Vagina (tissue), 2 donors: ENCODE results near the gene SLC46A3. TPM values are rescaled to one million over a fixed set of nuclear protein-coding genes. Genes with fewer than 3 reads are reported as not detected.

Experiments
- DNase-seq, 2 donors: peaks; one replicate each; pipeline ENCODE4 v3.0.0-alpha.2; 2017; ENCODE audit errors: extremely low spot score in 2 of 2
- H3K27ac ChIP-seq: fragments of 200-600 bp; sonication (generic); one replicate; pipeline ENCODE4 v1.5.1; 2019
- H3K27me3 ChIP-seq: fragments of 200-600 bp; sonication (generic); one replicate; pipeline ENCODE4 v1.5.1; 2019
- H3K36me3 ChIP-seq, 2 donors: fragments of 200-600 bp; sonication (generic); one replicate each; pipeline ENCODE4 v1.5.1; 2017 to 2019
- H3K4me1 ChIP-seq: fragments of 200-600 bp; sonication (generic); one replicate; pipeline ENCODE4 v1.5.1; 2019
- H3K4me3 ChIP-seq, 2 donors: fragments of 200-600 bp; sonication (generic); 1 replicate in 1 of 2; 2 replicates in 1 of 2; pipeline ENCODE4 v1.5.1; 2016 to 2019
- H3K9me3 ChIP-seq: fragments of 200-600 bp; sonication (generic); one replicate; pipeline ENCODE4 v1.5.1; 2019
- CTCF ChIP-seq, 3 experiments: fragments of 450-650 bp in 2 of 3; fragments of 200-600 bp in 1 of 3; sonication (generic) in 1 of 3; IDR thresholded peaks; one replicate each; pipeline ENCODE4 v1.5.1; 2017 to 2019; ENCODE audit warnings: antibody characterized with exemption in 3 of 3, mild to moderate bottlenecking in 2 of 3, moderate library complexity in 2 of 3
- POLR2A ChIP-seq, 2 donors: fragments of 450-650 bp; IDR thresholded peaks; one replicate each; pipeline ENCODE4 v1.6.1; 2017; ENCODE audit warnings: antibody characterized with exemption in 2 of 2, mild to moderate bottlenecking in 2 of 2, moderate library complexity in 2 of 2
- POLR2AphosphoS5 ChIP-seq, 2 donors: sonication (generic); formaldehyde crosslinking; IDR thresholded peaks; one replicate each; pipeline ENCODE4 v1.9.0; 2017; ENCODE audit warnings: antibody characterized with exemption in 2 of 2, mild to moderate bottlenecking in 2 of 2, low read depth in 1 of 2; ENCODE audit not compliant: insufficient read depth in 1 of 2
- intact Hi-C: fragments of 100-400 bp; cut with DNase I; formaldehyde crosslinking; loops from one replicate; pipeline ENCODE4 v1.15.1; 2023
- total RNA-seq: library from RNA; depleted of rRNA; stranded (reverse); fragments of >200 nt; gene quantifications from one replicate; pipeline ENCODE4 v1.2.3, GENCODE V29; 2016

The SLC46A3 gene
- total RNA-seq, 1 donor from 2014 or later, result 5.2 TPM

GRCh38 chr13:28739376-28739775 is 20.6 kb upstream of the SLC46A3 start:
- peak in 1 of 2 donors; percentile 25 for DNase-seq
- H3K27ac ChIP-seq, result no peak overlapping the region
- intact Hi-C loops, result no loop called here
- H3K36me3 ChIP-seq, result no peaks in the 10 kb centered on the region
- no peaks in the 10 kb centered on the region for H3K9me3 ChIP-seq
- no peaks in the 10 kb centered on the region for H3K4me1 ChIP-seq
- TF ChIP-seq POLR2A (IDR thresholded peaks at IDR 0.05), result no peak
- no peak for TF ChIP-seq POLR2AphosphoS5 (IDR thresholded peaks at IDR 0.05; ENCODE audit: insufficient read depth in 1 of 2, low read depth in 1 of 2)
- TF ChIP-seq CTCF (IDR thresholded peaks at IDR 0.05), result no peak
- H3K4me3 ChIP-seq, result no peak overlapping the region
- H3K27me3 ChIP-seq, result no peaks in the 10 kb centered on the region

GRCh38 chr13:28735481-28736029 is 16.8 kb upstream of the SLC46A3 start:
- H3K4me3 ChIP-seq, result no peak overlapping the region
- TF ChIP-seq POLR2A (IDR thresholded peaks at IDR 0.05), result no peak
- TF ChIP-seq CTCF (IDR thresholded peaks at IDR 0.05), result no peak
- no peak for TF ChIP-seq POLR2AphosphoS5 (IDR thresholded peaks at IDR 0.05; ENCODE audit: insufficient read depth in 1 of 2, low read depth in 1 of 2)
- H3K9me3 ChIP-seq, result no peaks in the 10 kb centered on the region
- DNase-seq, result no peak
- no peaks in the 10 kb centered on the region for H3K27me3 ChIP-seq
- H3K27ac ChIP-seq, result no peak overlapping the region
- no peaks in the 10 kb centered on the region for H3K36me3 ChIP-seq
- intact Hi-C loops, result no loop called here
- H3K4me1 ChIP-seq, result no peaks in the 10 kb centered on the region

- DNase-seq, result no peak
- TF ChIP-seq POLR2A (IDR thresholded peaks at IDR 0.05) (no peak), CTCF (IDR thresholded peaks at IDR 0.05) (no peak), POLR2AphosphoS5 (IDR thresholded peaks at IDR 0.05; ENCODE audit: insufficient read depth in 1 of 2, low read depth in 1 of 2) (no peak)
- Histone ChIP-seq H3K4me1 (no peaks in the 10 kb centered on the region), H3K27me3 (no peaks in the 10 kb centered on the region), H3K9me3 (no peaks in the 10 kb centered on the region), H3K4me3 (no peak overlapping the region), H3K27ac (no peak overlapping the region), H3K36me3 (no peaks in the 10 kb centered on the region)
- intact Hi-C loops, result no loop called here
Measured at GRCh38 chr13:28734906-28735305, 16.1 kb upstream of the SLC46A3 start.

- intact Hi-C loops, result no loop called here
- no peaks in the 10 kb centered on the region for H3K27me3 ChIP-seq
- H3K9me3 ChIP-seq, result no peaks in the 10 kb centered on the region
- no peaks in the 10 kb centered on the region for H3K4me1 ChIP-seq
- H3K36me3 ChIP-seq, result no peaks in the 10 kb centered on the region
- DNase-seq, result no peak
- H3K4me3 ChIP-seq, result no peak overlapping the region
- no peak overlapping the region for H3K27ac ChIP-seq
- TF ChIP-seq POLR2AphosphoS5 (IDR thresholded peaks at IDR 0.05; ENCODE audit: insufficient read depth in 1 of 2, low read depth in 1 of 2) (no peak), CTCF (IDR thresholded peaks at IDR 0.05) (no peak), POLR2A (IDR thresholded peaks at IDR 0.05) (no peak)
Measured at GRCh38 chr13:28730762-28731161, 12.0 kb upstream of the SLC46A3 start.

- TF ChIP-seq POLR2A (IDR thresholded peaks at IDR 0.05) (no peak), CTCF (IDR thresholded peaks at IDR 0.05) (no peak), POLR2AphosphoS5 (IDR thresholded peaks at IDR 0.05; ENCODE audit: insufficient read depth in 1 of 2, low read depth in 1 of 2) (no peak)
- intact Hi-C loops, result no loop called here
- H3K36me3 ChIP-seq, result no peaks in the 10 kb centered on the region
- H3K4me1 ChIP-seq, result no peaks in the 10 kb centered on the region
- no peak overlapping the region for H3K4me3 ChIP-seq
- DNase-seq, result no peak
- H3K27ac ChIP-seq, result no peak overlapping the region
- no peaks in the 10 kb centered on the region for H3K9me3 ChIP-seq
- H3K27me3 ChIP-seq, result no peaks in the 10 kb centered on the region
Measured at GRCh38 chr13:28729541-28729940, 10.8 kb upstream of the SLC46A3 start.
